Smooth muscle cell (in vitro differentiated cells): ENCODE results near the gene SCLY. TPM values are rescaled to one million over a fixed set of nuclear protein-coding genes. Genes with fewer than 3 reads are reported as not detected.
A peak's percentile ranks its signal among the peaks of the same experiment; 100 is the strongest.

Source experiments
- DNase-seq: peaks from one replicate; lab custom pipeline; 2025; ENCODE audit not compliant: unreplicated experiment; lab: John Stamatoyannopoulos, UW
- H2AFZ ChIP-seq: fragments of 200-600 bp; sonication (generic); 2 replicates; pipeline ENCODE4 v1.6.0; 2016; ENCODE audit warnings: antibody characterized with exemption, low read depth, mild to moderate bottlenecking
- H3F3A ChIP-seq: fragments of 200-600 bp; sonication (generic); 2 replicates; pipeline ENCODE4 v1.6.0; 2017; ENCODE audit warnings: antibody characterized with exemption, low read depth
- H3K27ac ChIP-seq: fragments of 200-600 bp; sonication (generic); 2 replicates; pipeline ENCODE4 v1.5.1; 2016; ENCODE audit warnings: low read depth, mild to moderate bottlenecking
- H3K27me3 ChIP-seq: fragments of 200-600 bp; sonication (generic); 2 replicates; pipeline ENCODE4 v1.6.1; 2016; ENCODE audit warnings: low read depth, mild to moderate bottlenecking
- H3K36me3 ChIP-seq: fragments of 200-600 bp; sonication (generic); 2 replicates; pipeline ENCODE4 v1.5.1; 2016; ENCODE audit warnings: low read depth
- H3K4me1 ChIP-seq: fragments of 200-600 bp; sonication (generic); 2 replicates; pipeline ENCODE4 v1.5.1; 2016; ENCODE audit warnings: low read depth
- H3K4me2 ChIP-seq: fragments of 200-600 bp; sonication (generic); 2 replicates; pipeline ENCODE4 v1.6.0; 2016; ENCODE audit warnings: mild to moderate bottlenecking
- H3K4me3 ChIP-seq: fragments of 200-600 bp; sonication (generic); 2 replicates; pipeline ENCODE4 v1.5.1; 2016; ENCODE audit warnings: mild to moderate bottlenecking
- H3K79me2 ChIP-seq: fragments of 200-600 bp; sonication (generic); 2 replicates; pipeline ENCODE4 v1.6.0; 2016; ENCODE audit warnings: low read depth, mild to moderate bottlenecking
- H3K9ac ChIP-seq: fragments of 200-600 bp; sonication (generic); 2 replicates; pipeline ENCODE4 v1.6.0; 2016; ENCODE audit warnings: low read depth
- H3K9me3 ChIP-seq: fragments of 200-600 bp; sonication (generic); replicated peaks from 2 replicates; pipeline ENCODE4 v1.5.1; 2016; ENCODE audit warnings: low read depth
- H4K20me1 ChIP-seq: fragments of 200-600 bp; sonication (generic); 2 replicates; pipeline ENCODE4 v1.6.0; 2016; ENCODE audit warnings: low read depth
- WGBS: methylation state at CpG from one replicate; pipeline ENCODE4 v1.1.7; 2016; ENCODE audit warnings: low lambda C conversion rate; 5-methylcytosine and 5-hydroxymethylcytosine counted together
- polyA plus RNA-seq: library from polyadenylated mRNA; unstranded; fragments of >200 nt; fragmentation: Nextera tagmentation; extraction: Ambion mirVana; gene quantifications from 2 replicates; pipeline ENCODE4 v1.2.1, GENCODE V29; 2016
- total RNA-seq: library from RNA; depleted of rRNA; stranded (reverse); fragments of >200 nt; gene quantifications from 2 replicates; pipeline ENCODE4 v1.2.3, GENCODE V29; 2014
- TF ChIP-seq, protein P1 (sequence below): fragments of 200-600 bp; sonication (generic); IDR thresholded peaks from 2 replicates; pipeline ENCODE4 v1.5.1; 2017; ENCODE audit warnings: borderline replicate concordance, mild to moderate bottlenecking, antibody characterized with exemption; ENCODE audit not compliant: insufficient read depth, poor library complexity, severe bottlenecking

Gene SCLY
- total RNA-seq (12.9 and 13.4 TPM in 2 replicates), polyA plus RNA-seq (7.6 and 10.0 TPM in 2 replicates)

GRCh38 chr2:238060542-238061314 is at the start of gene SCLY:
TSS of gene SCLY (plus strand) at chr2:238061001. CDS start at chr2:238061055, 54 bp downstream.
- Histone ChIP-seq H3K4me2 (peak within 1 kb of the TSS; percentile 98), H3K79me2 (no peaks in the 10 kb centered on the region), H2AFZ (peak within 1 kb of the TSS; percentile 90), H3F3A (peaks cover 14% of the 10 kb centered on the region), H3K4me1 (peaks cover 11% of the 10 kb centered on the region), H3K36me3 (no peaks in the 10 kb centered on the region), H3K9me3 (no peaks in the 10 kb centered on the region), H3K27me3 (no peaks in the 10 kb centered on the region), H3K27ac (peak within 1 kb of the TSS; percentile 90), H4K20me1 (no peaks in the 10 kb centered on the region), H3K9ac (peak within 1 kb of the TSS; percentile 88), H3K4me3 (peak within 1 kb of the TSS; percentile 84)
- TF ChIP-seq, protein P1, sequence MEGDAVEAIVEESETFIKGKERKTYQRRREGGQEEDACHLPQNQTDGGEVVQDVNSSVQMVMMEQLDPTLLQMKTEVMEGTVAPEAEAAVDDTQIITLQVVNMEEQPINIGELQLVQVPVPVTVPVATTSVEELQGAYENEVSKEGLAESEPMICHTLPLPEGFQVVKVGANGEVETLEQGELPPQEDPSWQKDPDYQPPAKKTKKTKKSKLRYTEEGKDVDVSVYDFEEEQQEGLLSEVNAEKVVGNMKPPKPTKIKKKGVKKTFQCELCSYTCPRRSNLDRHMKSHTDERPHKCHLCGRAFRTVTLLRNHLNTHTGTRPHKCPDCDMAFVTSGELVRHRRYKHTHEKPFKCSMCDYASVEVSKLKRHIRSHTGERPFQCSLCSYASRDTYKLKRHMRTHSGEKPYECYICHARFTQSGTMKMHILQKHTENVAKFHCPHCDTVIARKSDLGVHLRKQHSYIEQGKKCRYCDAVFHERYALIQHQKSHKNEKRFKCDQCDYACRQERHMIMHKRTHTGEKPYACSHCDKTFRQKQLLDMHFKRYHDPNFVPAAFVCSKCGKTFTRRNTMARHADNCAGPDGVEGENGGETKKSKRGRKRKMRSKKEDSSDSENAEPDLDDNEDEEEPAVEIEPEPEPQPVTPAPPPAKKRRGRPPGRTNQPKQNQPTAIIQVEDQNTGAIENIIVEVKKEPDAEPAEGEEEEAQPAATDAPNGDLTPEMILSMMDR: no peak
- DNase-seq: peak; percentile 94
- under 1% methylated on average over 88 of the region's 98 CpGs for WGBS

DNA sequence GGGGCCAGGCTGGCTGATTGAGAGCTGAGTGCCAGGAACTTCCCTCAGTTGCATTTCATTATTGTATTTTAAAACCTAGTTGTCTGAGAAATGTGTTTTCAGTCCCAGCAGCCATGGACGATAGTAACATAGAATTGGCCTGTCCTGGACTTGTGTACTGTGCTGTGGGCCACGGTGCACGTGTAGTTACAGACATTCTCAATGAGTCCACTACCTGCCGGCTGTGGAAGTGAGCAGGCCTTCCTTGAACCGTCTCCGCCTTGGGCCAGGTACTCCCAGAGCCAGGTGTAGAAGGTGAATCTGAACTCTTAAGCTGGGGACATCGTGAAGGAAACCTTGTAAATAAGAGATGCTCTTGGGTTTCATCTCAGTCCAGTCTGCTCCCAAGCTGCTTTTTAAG is 47.0 kb upstream of the SCLY start:
- Histone ChIP-seq H3K4me3 (no peak overlapping the region), H3K9me3 (no peaks in the 10 kb centered on the region), H2AFZ (no peak overlapping the region), H4K20me1 (peaks cover 96% of the 10 kb centered on the region), H3K9ac (no peak overlapping the region), H3K79me2 (no peaks in the 10 kb centered on the region), H3F3A (no peaks in the 10 kb centered on the region), H3K27ac (no peak overlapping the region), H3K36me3 (no peaks in the 10 kb centered on the region), H3K4me1 (no peaks in the 10 kb centered on the region), H3K4me2 (no peak overlapping the region), H3K27me3 (no peaks in the 10 kb centered on the region)
- TF ChIP-seq, protein P1: no peak
- DNase-seq: no peak
- WGBS: 99% methylated on average over 7 of the region's 7 CpGs

DNA sequence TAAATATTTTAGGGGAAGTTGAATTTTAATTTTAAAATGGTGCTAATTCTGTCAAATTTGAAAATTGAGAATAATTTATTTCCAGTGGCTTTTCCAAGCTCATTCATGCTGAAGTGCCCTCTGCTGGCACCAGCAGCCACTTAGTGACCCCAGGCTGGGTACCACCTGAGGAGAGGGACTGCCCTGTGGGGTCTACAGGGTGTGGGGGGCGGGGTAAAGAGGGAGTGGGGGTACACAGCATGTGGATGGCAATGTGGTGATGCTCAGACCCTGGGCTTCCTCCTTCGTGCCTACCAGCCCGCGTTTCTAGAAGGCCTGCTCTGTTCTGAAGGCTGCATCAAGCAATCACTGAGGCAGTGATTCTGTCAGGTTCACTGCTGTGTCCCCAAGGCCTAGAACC is 45.1 kb upstream of the SCLY start:
- Histone ChIP-seq H2AFZ (no peak overlapping the region), H3F3A (no peaks in the 10 kb centered on the region), H3K9ac (no peak overlapping the region), H4K20me1 (peaks cover 87% of the 10 kb centered on the region), H3K9me3 (no peaks in the 10 kb centered on the region), H3K79me2 (no peaks in the 10 kb centered on the region), H3K27me3 (no peaks in the 10 kb centered on the region), H3K4me3 (no peak overlapping the region), H3K4me1 (no peaks in the 10 kb centered on the region), H3K4me2 (no peak overlapping the region), H3K27ac (no peak overlapping the region), H3K36me3 (no peaks in the 10 kb centered on the region)
- TF ChIP-seq, protein P1: peak; percentile 18
- 96% methylated on average over 4 of the region's 4 CpGs for WGBS
- DNase-seq: no peak

DNA sequence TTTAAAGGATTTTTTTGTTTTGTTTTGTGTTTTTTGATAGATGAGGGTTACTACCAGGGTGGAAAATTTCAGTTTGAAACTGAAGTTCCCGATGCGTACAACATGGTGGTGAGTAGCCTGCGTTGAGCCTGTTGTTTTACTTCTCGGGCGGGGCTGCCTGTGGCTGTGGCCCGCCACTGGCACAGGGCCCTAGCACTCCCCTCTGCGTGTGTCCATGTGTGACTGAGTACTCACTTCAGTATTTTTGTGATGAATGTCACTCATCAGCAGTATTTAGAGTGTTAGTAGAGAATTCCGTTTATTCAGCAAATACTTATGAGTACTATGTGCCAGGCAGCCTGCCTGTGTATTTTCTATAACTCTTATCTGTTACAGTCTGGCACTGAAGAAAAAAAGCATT is 44.3 kb upstream of the SCLY start:
- TF ChIP-seq, protein P1: no peak
- Histone ChIP-seq H3K4me2 (no peak overlapping the region), H4K20me1 (peaks cover 81% of the 10 kb centered on the region), H3K9me3 (no peaks in the 10 kb centered on the region), H3K27me3 (no peaks in the 10 kb centered on the region), H3K27ac (no peak overlapping the region), H3K79me2 (no peaks in the 10 kb centered on the region), H3K4me3 (no peak overlapping the region), H3K36me3 (no peaks in the 10 kb centered on the region), H2AFZ (no peak overlapping the region), H3F3A (no peaks in the 10 kb centered on the region), H3K9ac (no peak overlapping the region), H3K4me1 (no peaks in the 10 kb centered on the region)
- WGBS: 93% methylated on average over 8 of the region's 8 CpGs
- no peak for DNase-seq
